HG02852 (cell line): ENCODE data around the gene NEBL.
"Not testable (repeated sequence)": the region's sequence is repeated elsewhere in the genome, so short reads cannot be mapped to it uniquely, and the experiment has no call there.

Experiments used
- ATAC-seq: cut with Tn5 transposase; IDR thresholded peaks from one replicate; pipeline ENCODE4 v1.9.1; 2021; ENCODE audit warnings: mild to moderate bottlenecking, moderate library complexity; ENCODE audit not compliant: unreplicated experiment

The NEBL gene, protein sequence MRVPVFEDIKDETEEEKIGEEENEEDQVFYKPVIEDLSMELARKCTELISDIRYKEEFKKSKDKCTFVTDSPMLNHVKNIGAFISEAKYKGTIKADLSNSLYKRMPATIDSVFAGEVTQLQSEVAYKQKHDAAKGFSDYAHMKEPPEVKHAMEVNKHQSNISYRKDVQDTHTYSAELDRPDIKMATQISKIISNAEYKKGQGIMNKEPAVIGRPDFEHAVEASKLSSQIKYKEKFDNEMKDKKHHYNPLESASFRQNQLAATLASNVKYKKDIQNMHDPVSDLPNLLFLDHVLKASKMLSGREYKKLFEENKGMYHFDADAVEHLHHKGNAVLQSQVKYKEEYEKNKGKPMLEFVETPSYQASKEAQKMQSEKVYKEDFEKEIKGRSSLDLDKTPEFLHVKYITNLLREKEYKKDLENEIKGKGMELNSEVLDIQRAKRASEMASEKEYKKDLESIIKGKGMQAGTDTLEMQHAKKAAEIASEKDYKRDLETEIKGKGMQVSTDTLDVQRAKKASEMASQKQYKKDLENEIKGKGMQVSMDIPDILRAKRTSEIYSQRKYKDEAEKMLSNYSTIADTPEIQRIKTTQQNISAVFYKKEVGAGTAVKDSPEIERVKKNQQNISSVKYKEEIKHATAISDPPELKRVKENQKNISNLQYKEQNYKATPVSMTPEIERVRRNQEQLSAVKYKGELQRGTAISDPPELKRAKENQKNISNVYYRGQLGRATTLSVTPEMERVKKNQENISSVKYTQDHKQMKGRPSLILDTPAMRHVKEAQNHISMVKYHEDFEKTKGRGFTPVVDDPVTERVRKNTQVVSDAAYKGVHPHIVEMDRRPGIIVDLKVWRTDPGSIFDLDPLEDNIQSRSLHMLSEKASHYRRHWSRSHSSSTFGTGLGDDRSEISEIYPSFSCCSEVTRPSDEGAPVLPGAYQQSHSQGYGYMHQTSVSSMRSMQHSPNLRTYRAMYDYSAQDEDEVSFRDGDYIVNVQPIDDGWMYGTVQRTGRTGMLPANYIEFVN

DNA sequence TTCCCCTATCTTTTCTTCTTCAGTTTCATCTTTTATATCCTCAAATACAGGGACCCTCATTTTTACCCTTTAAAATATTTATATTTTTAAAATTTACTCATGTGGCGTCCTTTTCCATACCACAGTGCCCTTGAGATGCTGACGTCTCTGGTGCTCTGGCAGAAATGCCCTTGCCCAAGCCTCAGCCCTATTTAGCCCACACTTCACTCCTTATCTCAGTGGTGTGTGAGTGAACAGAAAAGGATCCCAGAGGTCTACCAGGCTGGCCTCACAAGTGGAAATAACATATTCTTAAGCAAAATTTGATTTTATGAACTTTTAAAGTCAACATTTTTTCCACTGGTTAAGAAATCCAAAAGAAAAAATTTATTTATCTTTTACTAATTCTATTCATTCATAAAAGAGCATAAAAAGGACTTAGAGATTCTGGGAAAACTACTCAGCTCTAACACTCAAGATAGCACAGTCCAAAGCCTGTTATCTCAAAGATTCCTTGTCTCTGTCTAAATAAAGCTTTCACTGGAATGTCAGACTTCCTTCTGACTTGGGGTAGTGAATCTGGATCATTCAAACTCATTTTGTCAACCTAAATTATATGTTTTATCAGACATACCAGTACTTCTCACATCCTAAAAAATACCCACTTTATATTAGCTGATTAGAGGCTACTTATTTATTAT is at the start of gene NEBL:
Gene NEBL, minus strand, starts transcription at position 166 of the 680 bp plus-strand sequence. Its CDS starts 106 bp downstream, at position 60.
- no peak for ATAC-seq

DNA sequence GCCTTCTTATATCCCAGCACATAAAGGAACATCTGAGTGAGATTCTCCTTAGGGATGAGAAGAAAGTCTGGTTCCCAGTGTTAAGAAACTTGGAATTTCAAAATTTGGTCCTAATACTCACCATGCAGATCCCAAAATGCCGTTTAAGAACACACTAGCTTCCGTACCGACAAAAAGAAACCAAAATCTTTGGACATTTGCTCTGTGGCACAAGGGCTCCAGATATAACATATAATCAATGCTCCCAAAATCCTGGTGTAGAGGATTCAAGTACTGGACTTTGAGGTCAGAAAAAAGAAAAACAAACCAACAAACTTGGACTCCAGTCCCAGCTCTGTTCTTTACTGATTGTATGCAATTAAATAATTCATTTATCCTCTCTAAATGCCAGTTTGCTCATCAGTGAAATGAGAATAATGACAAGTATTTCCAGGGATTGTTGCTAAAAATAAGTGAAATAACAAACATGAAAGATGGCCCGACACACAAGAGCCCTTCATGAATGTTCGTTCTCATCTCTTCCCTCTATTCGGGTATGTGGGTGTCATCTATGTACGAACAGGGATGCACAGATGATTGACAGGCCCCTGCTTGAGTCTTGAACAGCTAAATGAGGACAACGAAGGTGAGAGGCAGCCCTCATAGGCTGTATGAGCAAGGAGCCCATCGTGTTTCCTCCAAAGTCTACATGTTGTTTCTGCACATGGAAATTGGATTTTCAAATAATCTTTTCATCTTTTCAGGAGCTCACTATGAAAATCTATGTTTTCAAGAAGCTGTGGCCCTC is 48.6 kb upstream of the NEBL start:
- ATAC-seq = no peak

DNA sequence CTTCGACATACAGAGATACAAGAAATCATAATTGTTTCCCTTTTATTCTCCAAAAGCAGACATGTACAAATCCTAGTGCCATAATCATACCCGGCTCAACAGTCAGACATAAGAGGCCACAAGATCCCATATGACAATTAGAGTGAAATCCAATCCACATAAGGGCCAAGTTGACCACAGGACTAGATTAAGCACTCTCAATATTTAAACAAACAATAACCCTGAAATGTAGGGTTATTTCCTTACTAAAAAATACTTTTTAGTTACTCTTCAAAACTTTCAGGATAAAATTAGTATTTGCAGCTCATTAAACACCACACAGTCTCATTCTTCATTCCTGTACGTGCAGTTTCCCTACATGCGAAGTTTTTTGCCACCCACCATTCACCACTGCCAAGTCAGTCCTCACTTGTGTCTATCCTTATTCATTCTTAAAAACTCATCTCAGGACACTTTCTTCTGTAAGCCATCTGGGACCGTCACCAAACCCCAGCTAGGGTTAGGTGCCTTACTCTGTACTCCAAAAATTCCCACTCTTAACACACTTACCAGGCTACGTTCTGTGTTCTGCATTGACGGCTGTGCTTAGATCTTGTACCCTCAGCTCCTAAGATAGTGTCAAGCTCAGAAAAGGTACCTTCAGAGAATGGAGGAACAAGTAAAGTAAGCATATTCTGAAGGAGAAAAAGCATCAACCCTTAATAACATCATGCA is 47.8 kb upstream of the NEBL start:
- no peak for ATAC-seq

DNA sequence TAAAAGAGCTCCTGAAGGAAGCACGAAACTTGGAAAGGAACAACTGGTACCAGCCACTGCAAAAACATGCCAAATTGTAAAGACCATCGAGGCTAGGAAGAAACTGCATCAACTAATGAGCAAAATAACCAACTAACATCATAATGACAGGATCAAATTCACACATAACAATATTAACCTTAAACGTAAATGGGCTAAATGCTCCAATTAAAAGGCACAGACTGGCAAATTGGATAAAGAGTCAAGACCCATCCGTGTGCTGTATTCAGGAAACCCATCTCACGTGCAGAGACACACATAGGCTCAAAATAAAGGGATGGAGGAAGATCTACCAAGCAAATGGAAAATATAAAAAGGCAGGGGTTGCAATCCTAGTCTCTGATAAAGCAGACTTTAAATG is 42.3 kb upstream of the NEBL start:
- not testable (repeated sequence) for ATAC-seq

DNA sequence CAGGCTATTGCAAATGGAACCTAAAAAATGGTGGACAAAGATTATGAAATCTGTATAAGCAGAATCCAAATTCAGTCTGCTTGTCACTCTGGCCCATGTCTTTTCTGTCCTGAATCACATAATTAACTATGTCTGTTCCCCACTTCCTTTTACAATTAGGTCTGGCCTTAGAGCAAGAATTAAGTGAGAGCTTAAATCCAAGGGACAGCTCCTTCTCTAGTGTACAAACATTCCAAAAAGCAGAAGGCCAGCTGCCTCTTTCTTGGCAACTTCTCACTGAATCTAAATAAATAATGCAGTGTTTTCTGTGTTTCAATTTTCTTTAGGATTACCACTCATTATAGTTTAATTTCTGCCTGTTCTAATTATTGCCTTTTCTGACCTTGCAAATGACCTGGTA is 39.3 kb upstream of the NEBL start:
- ATAC-seq = no peak

DNA sequence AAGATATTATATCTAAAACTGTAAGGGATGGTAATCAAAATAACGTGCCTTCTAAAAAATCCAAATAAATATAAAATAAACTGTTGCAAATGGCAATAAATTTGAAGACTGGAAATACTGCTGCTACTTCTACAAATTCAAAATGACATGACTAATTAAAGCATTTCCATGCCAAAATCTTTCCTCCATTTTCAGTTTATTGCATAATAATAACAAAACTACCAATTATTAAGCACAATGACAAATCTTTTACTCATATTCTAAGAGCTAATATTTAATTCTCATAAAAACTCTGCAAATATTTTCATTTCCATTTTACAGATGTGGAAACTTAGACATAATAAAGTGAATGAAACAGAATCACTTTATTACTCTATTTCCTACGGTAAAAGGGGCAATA is 38.8 kb upstream of the NEBL start:
- ATAC-seq = no peak

DNA sequence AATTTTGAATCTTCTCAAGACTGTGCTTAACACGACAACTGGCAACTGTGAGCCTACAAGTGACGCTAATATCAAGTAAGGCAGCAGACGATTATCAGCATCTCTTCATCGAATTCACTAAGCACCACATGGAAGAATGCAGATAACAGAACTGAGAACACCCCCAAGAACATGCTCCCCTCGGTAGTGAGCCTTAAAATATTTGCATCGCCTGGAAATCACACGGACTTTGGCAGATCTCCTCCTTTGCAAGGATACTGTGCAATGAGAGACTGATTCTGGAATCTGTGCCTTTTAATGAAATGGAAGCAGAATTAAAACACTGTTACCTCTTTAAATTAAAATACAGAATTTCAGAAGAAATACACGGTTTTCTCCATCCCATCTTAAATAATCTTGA is 38.2 kb upstream of the NEBL start:
- ATAC-seq = no peak

DNA sequence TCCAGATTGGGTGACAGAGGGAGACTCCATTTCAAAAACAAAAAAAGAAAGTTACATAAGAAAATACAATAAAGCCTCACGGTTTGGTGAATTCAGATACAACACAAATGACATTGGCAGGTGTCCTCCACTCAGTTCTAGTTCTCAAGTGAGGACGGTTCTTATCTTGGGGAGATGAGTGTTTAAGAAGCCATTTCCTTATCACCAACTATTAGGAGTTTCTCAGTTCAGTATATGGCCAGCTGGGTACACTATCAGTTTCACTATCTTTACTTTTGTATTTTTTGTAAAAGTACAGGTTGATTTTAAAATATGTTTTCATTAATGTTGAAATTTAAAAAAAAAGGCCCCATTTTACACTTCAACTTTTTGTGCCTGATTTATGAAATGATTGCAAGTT is 36.6 kb upstream of the NEBL start:
- ATAC-seq = no peak

DNA sequence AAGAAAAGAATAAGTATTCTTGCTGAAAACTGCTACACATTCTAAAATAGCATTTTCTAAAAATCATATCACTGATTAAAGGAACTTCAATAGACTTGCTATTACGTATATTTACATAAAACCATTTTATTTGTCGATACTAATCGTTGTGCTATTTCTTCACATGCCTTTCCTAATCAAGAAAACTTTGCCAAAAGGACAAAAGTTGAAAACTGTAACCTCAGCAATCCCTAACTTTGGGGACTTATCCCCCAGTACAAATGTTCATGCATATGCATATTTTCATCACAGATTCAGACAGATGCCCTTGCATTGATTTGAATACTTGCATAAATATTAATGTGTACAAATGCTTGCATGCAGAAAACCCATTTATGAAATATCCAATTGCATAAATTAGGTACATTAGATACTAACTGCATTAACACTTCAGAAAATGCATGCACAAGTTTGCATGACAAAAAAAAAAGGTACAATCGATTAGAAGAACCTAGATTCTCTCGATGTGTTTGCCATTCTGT is 35.6 kb upstream of the NEBL start:
- ATAC-seq = no peak

DNA sequence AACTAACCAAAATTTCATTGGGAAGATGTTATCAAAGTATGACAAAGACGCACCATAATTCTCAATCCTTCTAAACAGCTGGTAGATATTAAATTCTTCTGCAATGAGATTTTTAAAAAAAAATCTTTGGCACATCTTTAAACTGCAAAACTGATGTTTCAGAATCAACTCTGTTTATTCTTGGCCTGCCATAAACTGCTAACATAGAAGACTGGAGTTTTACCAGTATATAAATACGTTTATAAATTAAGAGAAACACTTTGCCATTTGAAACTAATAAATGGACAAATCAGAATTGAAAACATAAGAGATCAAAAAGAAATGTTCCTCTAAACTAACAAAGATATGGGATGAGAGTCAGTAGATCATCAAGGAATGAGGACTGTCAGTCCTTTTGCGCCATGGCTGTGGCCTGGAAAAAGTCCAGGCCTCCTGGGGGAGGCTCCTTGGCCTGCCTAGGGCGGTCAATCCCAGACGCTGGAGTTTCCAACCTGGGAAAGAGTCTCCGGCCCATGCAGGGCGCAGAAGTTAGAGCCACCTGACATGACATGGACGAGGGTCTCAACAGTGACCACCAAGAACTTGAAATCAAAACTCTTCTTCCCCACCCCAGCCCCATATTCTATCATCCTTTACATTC is 34.2 kb upstream of the NEBL start:
- ATAC-seq = no peak

DNA sequence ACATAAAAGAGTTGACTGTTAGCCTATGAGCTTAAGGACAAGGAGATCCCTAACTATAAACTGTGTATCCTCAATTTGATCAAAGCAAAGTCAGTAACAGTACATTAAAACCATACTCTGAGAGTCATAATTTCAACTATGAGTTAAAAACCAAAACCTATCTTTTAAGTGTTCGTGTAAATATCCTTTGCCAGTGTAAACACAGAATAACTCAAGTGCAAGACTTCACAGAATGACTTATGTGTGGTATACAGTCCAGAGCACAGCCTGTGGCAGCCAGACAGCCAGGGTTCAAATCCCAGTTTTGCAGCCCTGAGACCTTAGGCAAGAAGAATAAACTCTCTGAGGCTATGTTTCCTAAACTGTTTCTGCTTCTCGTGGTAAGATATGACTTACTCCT is 30.3 kb upstream of the NEBL start:
- ATAC-seq = no peak

DNA sequence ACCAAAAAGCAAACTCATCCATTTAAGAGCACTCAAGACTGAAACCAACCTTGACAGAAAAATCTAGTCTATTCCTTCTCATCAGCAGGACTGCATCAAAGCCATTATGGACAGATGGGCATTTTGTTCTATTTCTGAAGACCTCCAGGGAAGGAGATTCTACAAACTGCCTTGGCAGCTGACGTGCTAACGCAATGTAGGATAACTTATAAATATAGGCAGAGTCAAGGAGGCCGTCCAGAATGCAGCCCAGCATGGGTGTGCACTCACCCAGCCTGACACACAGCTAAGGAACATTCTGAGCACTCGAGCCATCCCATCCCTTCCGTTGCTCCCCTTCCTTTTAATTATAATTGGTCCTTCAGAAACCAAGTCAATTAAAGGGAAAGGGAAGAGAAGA is 25.3 kb upstream of the NEBL start:
- no peak for ATAC-seq

DNA sequence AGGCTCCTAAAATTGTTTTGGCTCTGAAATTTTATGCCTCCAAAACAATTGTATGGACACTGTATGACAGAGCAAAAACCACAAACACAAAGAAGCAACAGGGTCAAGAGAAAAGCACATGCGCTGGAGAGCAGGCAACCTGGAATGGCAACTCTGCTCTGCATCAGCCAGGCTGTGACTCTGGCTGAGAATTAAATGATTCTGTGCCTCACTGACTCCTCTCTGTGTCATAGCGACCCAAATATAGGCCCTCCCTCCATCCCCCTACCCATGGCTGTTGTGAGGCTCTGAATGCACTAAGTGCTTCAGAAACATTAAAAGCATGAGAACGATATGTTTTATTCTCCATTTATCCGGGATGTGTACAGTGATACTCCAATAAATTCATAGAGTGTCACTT is 24.9 kb upstream of the NEBL start:
- ATAC-seq = no peak

DNA sequence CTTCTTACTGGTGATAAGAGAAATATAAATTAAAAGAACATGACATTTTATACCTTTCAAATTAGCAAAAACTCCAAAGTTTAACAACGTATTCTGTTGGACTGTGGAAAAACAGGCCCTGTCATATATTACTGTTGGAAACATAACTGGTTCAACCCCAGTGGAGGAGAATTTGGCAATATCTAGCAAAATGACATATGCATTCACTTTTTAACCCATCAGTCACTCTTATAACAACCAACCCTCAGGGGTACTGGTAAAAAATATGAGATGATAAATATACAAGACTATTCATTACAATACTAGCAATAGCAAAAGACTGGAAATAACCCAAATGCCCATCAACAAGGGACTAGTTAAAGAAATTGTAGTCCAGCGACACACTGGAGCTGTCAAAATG is 22.9 kb upstream of the NEBL start:
- ATAC-seq = no peak

DNA sequence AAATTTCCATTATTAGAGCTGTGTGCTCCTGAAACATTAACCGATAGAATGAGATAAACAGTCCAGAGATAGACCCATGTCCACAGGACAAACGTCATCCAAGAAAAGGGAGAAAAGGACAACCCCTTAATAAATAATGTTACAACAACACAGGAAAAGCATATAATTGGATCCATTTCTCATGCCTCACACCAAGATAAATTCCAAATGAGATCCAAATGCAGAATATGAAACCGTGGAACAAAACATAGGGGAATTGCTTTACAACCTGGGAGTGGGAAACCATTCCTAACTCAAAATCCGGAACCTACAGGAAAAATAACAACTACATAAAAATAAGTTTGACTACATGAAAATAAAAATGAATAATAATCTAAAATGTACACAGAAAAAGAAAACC is 22.4 kb upstream of the NEBL start:
- ATAC-seq = no peak

DNA sequence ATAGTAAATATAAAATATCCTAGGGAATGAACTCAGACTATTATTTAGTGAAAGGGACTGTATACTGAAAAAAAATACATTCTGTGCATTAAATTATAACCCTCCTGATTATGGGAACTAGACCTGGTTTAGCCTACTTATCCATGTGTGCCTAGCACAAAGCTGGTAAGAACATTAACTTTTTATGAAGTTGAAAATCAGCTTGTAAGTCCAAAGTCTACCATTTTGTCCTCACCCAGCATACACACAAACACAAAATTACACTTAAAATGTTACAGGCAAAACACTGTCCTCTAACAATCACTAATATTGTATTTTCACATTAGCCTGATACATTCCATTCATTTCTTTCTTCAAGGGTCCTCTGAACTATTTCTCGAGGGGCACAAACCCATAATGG is 19.9 kb upstream of the NEBL start:
- ATAC-seq = no peak

DNA sequence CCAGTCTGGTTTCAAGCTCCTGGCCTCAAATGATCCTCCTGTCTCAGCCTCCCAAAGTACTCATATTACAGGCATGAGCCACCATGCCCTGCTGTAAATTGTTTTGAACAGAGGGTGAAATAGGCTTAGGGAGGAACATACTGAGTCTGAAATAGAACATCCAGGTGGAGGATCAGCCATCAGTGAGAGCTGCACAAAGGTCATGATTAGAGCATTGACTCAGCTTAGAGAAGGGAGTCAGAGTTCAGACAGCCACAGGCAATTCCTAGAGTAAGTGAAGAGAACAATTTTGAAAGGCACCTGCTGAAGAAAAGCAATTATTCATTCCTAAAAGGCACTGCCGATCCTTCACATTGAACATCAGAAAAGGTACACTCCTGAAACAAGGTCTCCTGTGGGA is 15.9 kb upstream of the NEBL start:
- no peak for ATAC-seq

DNA sequence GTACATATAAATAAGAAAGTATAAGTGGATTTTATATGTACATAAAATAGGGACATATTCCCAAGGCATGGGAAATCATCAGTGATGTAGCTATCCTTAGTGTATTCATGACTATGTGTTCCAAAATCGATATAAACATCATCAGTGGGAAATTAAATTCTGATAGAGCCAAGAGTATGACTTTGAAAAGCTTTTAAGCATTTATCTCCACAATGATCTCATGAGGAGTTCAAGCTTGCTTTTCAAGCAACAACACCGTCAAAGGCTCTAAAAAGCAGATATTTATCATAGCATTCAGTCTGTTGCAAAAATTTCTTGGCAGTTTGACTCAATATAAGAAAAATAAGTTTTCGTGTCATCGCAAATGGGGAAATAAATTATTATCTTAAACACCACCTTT is 14.5 kb upstream of the NEBL start:
- ATAC-seq = no peak

DNA sequence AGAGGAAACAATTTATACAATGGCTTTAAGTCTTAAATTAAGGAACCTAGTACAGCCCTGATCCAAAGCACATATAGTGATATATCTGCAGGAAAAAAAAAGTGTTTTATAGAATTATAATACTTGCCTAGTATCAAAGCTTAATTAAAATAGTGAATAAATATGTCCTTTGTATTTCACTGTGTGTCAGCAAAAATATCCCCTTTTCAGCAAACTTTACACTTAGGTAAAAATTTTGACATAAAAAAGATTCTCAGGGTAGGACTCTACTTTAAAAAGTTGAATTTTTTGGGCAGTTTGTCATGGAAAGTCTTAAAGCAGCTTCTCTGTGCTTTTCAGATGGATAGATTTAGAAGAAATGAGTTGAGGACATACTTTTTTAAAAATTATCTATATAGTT is 12.7 kb upstream of the NEBL start:
- ATAC-seq = no peak
